Measurements from ENCODE around the gene FRMD4A.

The FRMD4A gene

DNA sequence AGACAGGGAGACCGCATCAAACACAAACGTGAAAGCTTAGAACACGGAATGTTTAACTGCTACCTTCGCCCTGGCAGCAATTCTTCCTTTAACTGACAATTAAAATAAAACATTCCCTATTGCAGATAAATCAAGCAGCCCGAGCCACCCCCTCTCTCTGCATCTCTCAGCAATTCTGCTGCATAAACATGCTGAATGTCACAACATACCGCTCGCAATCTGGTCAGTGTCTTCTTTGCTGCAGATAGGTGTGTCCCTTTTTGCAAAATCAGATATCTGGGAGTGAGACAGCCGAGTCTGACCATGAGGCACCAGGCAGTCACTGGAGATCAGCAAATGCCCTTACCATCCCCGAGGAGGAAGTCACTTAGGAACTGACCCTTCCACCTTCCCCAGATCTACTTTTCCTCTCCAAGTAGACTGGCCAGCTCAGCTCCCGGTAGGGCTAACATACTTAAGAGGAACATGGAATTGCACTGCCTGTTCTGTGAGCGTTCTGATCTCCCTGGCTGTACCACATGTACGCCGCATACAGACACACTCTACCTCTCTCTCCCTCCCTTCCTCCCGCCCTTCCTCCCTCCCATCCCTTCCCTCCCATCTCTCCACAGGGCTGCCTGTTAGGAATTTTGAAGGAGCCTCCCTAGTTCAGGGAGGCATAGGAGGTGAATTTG, at the start of gene FRMD4A:
Gene FRMD4A, minus strand, starts transcription at position 537 of the 674 bp plus-strand sequence.
- DNase-seq = no peak

DNA sequence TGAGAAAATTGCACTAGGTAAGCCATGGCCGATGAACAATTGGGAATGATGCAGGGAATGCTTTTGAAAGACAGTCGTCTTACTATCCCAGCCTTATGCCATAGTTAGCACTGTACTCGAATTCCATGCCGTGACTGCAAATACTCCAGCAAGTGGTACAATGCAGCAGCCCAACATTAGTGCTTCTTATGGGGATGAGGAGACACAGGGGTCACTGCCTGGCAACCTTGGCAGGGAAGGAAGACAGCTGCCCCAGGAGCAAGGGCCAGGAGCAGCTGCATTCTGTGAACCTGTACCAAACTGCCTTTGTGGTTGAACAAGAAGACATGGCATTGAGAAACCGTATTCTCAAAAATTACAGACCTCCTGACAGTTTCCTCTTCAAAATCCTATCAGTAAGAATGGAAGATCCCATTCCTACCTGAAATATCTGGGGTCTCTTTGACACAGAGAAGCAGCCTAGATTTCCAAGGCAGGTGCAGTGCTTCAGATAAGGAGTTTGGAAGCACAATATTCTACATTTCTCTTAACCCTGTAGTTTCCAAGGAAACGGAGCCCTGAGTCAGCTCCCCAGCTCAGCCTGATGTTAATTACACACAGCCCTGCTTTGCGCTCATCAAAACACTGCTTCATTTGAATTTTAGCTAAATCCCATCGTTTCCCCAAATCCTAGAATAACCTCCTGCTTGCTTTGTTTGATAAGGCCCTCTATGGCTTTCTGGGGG, 49.0 kb upstream of the FRMD4A start:
- no peak for DNase-seq

DNA sequence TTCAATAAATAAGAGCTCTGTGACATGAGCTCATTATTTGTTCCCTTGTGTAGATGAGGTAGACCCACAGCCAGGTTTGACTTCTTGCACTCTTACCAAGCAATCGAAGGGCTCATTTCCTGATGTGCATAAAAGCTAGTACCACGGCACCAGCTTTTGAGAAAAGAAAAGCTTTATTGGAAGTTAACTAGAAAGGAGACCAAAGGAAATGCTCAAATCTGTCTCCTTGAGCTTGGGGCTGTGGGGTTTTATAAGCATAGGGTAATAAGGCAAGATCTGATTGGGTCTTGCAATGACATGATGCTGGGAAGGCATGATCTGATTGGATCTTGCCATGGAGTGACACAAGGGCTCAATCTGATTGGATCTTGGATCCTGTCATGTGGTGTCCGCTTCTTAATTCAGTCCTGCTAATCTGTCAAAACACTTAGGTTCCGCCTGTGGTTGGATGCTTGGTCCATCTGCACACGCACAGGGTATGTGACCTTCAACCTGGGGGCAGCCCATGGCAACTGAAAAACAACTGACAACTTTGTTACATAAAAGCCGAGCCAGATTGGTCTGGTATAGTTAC, 47.8 kb upstream of the FRMD4A start:
- DNase-seq = no peak

GRCh38 chr10:14377591-14378175, 47.0 kb upstream of the FRMD4A start:
- no peak for DNase-seq

DNA sequence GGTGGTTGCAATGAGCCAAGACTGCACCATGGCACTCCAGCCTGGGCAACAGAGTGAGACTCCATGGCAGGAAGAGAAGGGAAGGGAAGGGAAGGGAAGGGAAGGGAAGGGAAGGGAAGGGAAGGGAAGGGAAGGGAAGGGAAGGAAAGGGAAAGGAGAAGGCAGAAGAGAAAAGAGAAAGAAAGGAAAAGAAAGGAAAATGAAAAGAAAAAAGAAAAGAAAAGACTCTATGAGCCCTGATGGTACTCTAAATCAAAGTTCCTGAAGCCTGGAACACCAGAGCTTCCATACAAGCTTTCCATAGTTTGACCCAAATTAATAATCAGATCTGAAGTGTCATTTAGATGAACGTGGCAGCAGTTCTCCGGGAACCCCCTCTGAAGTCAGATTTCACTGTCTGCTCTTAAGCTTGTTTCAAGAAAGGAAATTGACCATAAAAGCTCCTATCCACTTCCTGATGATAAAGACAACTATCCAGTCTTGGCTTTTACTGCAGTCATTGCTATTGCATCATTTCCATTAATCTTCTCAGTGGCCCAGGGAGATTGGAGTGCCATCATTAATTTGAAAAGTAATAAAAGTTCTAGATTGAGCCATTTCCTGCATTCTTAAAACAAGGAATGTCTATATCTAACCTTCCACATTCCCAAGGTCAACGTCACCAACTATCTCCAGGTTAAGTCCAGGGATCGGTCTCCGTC, 44.2 kb upstream of the FRMD4A start:
- no peak for DNase-seq

DNA sequence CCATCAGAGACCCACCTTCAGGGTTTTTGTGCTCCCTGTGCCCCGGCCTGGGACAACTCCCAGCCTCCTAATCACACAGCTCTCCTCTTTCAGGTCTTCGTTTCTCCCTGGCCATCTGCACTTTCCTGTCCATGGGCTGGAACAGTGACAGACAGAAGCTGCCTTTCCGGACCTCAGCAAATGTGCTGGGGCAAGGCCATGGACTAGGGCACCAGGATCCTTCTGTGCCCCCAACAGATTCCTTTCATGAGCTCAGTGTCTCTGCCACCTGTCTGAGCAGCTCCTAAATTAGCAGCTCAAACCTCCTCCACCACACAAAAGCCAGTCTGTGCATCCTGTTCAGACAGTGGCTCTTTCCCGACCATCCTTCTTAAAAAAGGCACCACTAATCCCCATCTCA, 41.9 kb upstream of the FRMD4A start:
- DNase-seq = no peak

- no peak for DNase-seq
Measured at GRCh38 chr10:14371581-14371980, 40.9 kb upstream of the FRMD4A start.

DNA sequence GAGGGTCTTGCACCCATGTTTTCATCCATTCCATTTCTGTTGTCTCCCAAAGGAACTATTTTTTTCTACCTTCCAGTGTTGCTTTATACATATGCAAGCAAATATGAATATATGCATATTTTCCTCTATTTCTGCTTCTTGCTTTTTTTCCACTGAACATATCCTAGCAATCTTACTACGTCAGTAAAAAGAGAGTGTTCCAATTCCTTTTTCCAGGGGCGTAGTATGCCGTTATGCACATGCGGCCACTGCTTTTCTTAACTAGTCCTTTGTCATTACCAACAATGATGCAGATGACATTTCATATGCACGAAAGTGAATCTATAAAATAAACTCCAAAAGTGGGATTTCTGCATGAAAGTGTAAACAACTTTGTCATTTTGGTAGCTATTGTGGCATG, 40.2 kb upstream of the FRMD4A start:
- no peak for DNase-seq

DNA sequence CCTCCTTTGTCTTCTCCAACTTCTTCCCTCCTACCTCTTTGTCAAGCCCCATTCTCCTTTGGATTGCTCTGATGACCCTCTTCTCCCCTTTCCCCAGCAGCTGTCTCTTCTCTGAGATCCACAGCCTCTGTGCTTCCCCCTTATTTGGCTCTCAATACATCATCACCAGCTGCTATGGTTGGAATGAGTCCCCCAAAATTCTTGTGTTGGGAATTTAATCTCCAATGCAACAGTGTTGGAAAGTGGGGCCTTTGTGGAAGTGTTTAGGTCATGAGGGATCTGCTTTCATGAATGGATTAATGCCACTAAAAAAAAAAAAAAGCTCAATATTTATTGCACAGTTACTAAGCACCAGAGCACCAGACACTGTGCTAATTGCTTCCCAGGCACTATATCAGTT, 39.2 kb upstream of the FRMD4A start:
- no peak for DNase-seq

DNA sequence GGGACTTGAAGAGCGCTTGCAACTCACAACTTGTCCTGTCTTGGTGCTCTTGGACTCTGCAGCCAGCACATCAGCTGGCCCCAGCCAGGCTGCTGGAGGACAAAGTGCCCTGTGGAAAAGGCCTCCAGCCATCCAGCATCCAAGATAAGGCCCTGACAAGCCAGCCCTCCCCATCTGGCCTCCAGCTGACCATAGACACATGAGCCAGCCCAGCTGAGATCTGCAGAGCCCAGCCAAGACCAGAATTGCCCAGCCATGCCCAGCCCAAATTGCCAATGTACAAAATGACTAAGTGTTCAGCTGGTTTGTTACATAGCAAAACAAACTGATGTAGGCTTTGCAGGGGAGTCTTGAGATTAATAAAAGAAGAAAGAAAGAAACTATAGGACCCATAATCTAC, 36.0 kb upstream of the FRMD4A start:
- DNase-seq = no peak

- DNase-seq = no peak
Measured at GRCh38 chr10:14365266-14365665, 34.5 kb upstream of the FRMD4A start.

DNA sequence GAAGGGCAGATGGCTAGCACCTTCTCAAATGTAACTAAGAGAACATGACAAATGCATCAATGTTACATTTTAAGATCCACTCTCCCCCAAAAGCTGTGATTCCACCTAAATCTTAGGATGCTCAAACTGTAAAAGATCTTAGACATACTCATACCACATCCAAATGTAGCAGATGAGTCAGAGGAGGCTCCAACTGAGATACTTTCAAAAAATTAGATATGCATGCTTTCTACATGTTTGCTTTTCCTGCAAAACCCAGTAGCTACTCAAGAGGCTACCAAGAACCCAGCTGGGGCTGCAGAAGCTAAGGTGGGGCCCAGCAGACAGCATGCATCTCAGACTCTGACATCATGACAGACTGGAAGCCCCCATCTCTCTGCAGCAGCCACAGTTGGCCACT, 31.4 kb upstream of the FRMD4A start:
- DNase-seq = no peak

GRCh38 chr10:14360961-14361360, 30.2 kb upstream of the FRMD4A start:
- DNase-seq = no peak

DNA sequence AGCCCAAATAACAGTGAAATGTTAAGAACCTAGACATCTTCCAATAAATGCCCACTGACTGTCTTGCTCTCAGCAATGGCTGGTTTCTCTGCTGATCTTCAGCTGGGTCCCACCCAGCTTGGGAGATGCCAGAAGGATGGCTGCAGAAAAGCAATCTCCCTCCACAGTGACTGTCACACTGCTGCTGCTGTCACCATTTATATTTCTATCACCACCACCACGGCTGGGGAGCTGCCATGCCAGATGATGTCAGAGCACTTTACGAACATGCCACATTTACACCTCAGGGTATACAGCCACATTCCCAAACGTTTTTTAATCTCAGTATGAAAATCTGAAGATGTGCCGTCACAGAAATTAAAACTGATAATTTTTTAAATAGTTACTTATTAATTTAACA, 29.8 kb upstream of the FRMD4A start:
- DNase-seq = no peak

DNA sequence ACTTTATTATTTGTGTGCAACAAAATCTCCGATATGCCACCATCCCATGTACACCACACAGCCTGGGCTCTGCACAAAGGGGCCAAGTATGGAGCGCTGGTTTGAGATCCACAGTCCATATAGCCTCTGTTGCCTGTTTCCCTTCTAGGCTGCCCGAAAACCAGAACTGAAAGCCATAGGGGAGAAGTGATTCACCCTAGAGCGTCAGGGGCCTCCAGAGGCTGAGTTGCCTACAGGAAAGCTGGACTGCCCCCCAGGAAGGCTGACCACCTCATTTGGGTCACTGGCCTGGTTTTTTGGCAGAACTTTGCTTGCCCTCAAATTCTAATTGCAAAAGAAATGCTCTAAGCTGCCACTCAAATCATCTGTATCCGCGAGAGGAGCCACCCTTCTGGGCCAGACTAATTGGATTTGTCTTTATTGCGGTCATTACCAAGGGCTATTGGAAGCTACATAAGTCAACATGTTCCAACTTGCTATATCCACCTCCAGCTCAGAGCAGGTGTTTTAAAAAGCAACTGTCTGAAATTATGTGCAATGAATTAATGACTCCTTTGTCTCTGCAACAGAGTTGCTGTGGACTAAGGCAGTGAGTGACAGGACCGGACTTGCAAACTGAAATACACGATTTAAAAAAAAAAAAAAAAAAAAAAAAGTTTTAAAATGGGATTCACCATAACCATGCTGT, 28.3 kb upstream of the FRMD4A start:
- no peak for DNase-seq

DNA sequence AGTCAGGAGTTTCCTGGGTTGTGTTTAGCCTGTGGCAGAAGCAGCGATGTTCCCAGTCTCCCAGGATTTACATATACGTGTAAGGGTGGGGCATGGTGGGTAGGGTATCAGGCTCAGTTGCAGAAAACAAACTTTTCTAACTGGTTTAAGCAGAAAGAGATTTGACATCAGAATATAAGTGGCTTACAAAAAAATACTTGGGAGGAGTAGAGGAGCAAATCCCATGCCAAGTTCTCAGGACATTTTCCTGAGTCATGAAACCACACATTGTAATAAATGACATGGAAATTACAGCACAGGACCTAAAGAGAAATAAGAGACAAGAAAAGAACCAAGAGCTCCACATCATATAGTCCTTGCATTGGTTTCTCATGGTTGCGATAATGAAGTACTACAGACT, 26.2 kb upstream of the FRMD4A start:
- no peak for DNase-seq

GRCh38 chr10:14355750-14356149, 25.0 kb upstream of the FRMD4A start:
- DNase-seq = no peak

GRCh38 chr10:14353291-14353913, 22.7 kb upstream of the FRMD4A start:
- no peak for DNase-seq

GRCh38 chr10:14350006-14350405, 19.3 kb upstream of the FRMD4A start:
- DNase-seq = no peak

- peak; percentile 3 for DNase-seq
Measured at GRCh38 chr10:14349081-14349480, 18.4 kb upstream of the FRMD4A start.

DNA sequence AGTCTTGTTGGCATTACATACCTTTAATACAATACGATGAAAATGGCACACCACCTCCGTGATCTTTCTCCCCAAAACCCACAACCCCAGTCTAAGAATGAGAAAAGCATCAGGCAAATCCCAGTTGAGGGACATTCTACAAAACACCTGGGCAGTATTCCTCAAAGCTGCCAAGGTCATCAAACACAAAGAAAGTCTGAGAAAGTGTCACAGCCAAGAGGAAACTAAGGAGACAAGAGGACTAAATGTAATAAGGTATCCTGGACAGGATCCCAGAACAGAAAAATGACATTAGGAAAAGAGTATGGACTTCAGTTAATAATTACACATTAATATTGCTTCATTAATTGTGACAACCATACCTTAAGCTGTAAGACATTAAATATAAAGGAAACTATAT, 14.5 kb upstream of the FRMD4A start:
- no peak for DNase-seq

DNA sequence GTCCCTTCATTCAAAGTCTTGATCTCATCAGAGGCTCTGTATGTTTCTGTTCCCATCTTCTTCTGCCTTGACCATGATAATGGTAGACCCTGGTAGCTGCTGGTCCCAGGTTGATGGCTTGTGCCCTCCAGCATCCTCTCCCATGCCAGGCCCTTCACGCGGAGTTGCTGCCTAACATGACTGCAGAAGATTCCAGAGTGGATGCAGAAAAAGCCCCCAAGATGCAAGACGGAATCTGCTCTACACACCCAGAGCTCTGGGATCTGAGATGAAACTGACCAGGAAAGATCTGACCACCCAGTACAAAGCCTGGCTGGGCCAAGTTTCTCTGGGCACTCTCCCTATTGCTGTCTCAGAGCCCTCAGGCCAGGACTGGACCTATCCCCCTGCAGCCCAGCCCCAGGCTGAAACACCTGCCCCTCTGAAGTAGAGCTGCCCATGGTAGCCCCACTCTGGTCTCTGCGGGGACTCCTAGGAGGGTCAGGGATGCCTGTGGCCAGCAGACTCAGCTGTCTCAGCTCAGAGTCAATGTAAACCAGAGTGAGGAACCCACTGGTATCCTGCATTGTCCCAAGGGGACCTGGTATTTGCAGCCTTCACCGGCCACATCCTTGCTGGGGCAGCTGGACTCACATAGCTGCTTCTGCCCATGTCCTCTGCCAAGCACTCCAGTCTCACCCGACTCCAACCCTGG, 9.5 kb upstream of the FRMD4A start:
- DNase-seq = no peak

All from NCI-H1092 treated with DMSO at 0.1 percent for 48 hours (cell line).